HCT116 (cell line): ENCODE measurements around the gene ATP8A2. TPM values are rescaled to one million over a fixed set of nuclear protein-coding genes. Genes with fewer than 3 reads are reported as not detected.

ENCODE experiments used
- ATAC-seq: fragments of 200-7000 bp; cut with Tn5 transposase; 2 replicates; pipeline ENCODE4 v1.9.1; 2020; ENCODE audit warnings: mild to moderate bottlenecking, moderate library complexity
- BruUV-seq: library from RNA; stranded (reverse); fragments of 400-500 nt; replicated peaks from 2 replicates; lab custom pipeline; 2021; lab: Mats Ljungman, UMichigan
- CTCF ChIA-PET: fragments of 300-600 bp; sonication (Branson Sonifier 250); formaldehyde crosslinking; loops from one replicate; lab custom pipeline; 2021; ENCODE audit warnings: antibody characterized with exemption; lab: Charles Lee
- POLR2A ChIA-PET: fragments of 300-600, 350-600 bp; sonication (Branson Sonifier 250); formaldehyde crosslinking; loops from one replicate; lab custom pipeline; 2021; ENCODE audit warnings: antibody characterized with exemption; lab: Charles Lee
- RAD21 ChIA-PET, 2 experiments: fragments of 300-600 bp; sonication (Branson Sonifier 250); formaldehyde crosslinking; loops; one replicate each; lab custom pipeline; 2023; ENCODE audit warnings: low total read pairs in 2 of 2; ENCODE audit not compliant: uncharacterized antibody in 2 of 2, unreplicated experiment in 2 of 2, low non-redundant PET in 1 of 2; lab: Charles Lee
- DNase-seq: peaks from one replicate; pipeline ENCODE4 v3.0.0-alpha.2; 2010; ENCODE audit warnings: low read depth, low spot score
- H2AFZ ChIP-seq: fragments of 200-600 bp; shearing (Covaris generic), sonication (generic); 2 replicates; pipeline ENCODE4 v1.6.1; 2017; ENCODE audit warnings: low read depth, mixed run types, mixed read lengths, antibody characterized with exemption, low read length; ENCODE audit not compliant: poor library complexity, severe bottlenecking
- H3K27ac ChIP-seq: 2 replicates; pipeline ENCODE4 v1.5.1; 2012; ENCODE audit warnings: low read depth, low read length
- H3K27me3 ChIP-seq: fragments of 200-600 bp; sonication (generic); 2 replicates; pipeline ENCODE4 v1.6.1; 2016; ENCODE audit warnings: mixed run types, low read length, mixed read lengths; ENCODE audit not compliant: insufficient read depth
- H3K36me3 ChIP-seq, 2 experiments: fragments of 200-500 bp in 1 of 2; fragments of 200-600 bp in 1 of 2; sonication (Bioruptor generic) in 1 of 2; sonication (generic) in 1 of 2; 2 replicates each; pipeline versions ENCODE4 v1.5.1 to v1.6.1; 2014 to 2016; ENCODE audit warnings: low read length in 2 of 2, inconsistent platforms in 1 of 2, mixed read lengths in 1 of 2, mixed run types in 1 of 2; ENCODE audit not compliant: insufficient read depth in 2 of 2, control insufficient read depth in 1 of 2
- H3K4me1 ChIP-seq, 2 experiments: fragments of 200-600 bp in 1 of 2; sonication (generic) in 1 of 2; 2 replicates each; pipeline versions ENCODE4 v1.5.1 to v1.6.1; 2012 to 2017; ENCODE audit warnings: low read length in 2 of 2, inconsistent platforms in 1 of 2, mild to moderate bottlenecking in 1 of 2, mixed read lengths in 1 of 2, mixed run types in 1 of 2, moderate library complexity in 1 of 2; ENCODE audit not compliant: insufficient read depth in 2 of 2, control insufficient read depth in 1 of 2
- H3K4me2 ChIP-seq: fragments of 200-600 bp; sonication (generic); 2 replicates; pipeline ENCODE4 v1.6.1; 2017; ENCODE audit warnings: mixed run types, low read length, mixed read lengths
- H3K4me3 ChIP-seq, 2 experiments: fragments of 200-600 bp in 1 of 2; sonication (generic) in 1 of 2; replicated peaks in 1 of 2; 2 replicates each; pipeline ENCODE4 v1.5.1; 2011 to 2016; ENCODE audit warnings: low read length in 2 of 2, control low read depth in 1 of 2, low read depth in 1 of 2, mild to moderate bottlenecking in 1 of 2, mixed read lengths in 1 of 2, mixed run types in 1 of 2
- H3K79me2 ChIP-seq: fragments of 200-600 bp; sonication (generic); 2 replicates; pipeline ENCODE4 v1.6.1; 2017; ENCODE audit warnings: mild to moderate bottlenecking, mixed run types, low read length, moderate library complexity, mixed read lengths; ENCODE audit not compliant: insufficient read depth
- H3K9ac ChIP-seq: fragments of 200-600 bp; sonication (generic); 2 replicates; pipeline ENCODE4 v1.6.1; 2016; ENCODE audit warnings: low read length, mixed read lengths
- H3K9me2 ChIP-seq: fragments of 200-600 bp; sonication (generic), shearing (Covaris generic); 2 replicates; pipeline ENCODE4 v1.6.1; 2017; ENCODE audit warnings: mixed run types, mild to moderate bottlenecking, moderate library complexity; ENCODE audit not compliant: insufficient read depth
- H3K9me3 ChIP-seq, 2 experiments: fragments of 200-500 bp in 1 of 2; fragments of 200-600 bp in 1 of 2; sonication (Bioruptor generic) in 1 of 2; sonication (generic) in 1 of 2; 2 replicates each; pipeline ENCODE4 v1.6.1; 2014 to 2017; ENCODE audit warnings: low read length in 2 of 2, mixed read lengths in 2 of 2, inconsistent platforms in 1 of 2, low read depth in 1 of 2, mild to moderate bottlenecking in 1 of 2, mixed run types in 1 of 2, moderate library complexity in 1 of 2; ENCODE audit not compliant: control insufficient read depth in 1 of 2, insufficient read depth in 1 of 2
- H4K20me1 ChIP-seq: fragments of 200-600 bp; sonication (generic), shearing (Covaris generic); 2 replicates; pipeline ENCODE4 v1.6.1; 2017; ENCODE audit warnings: mixed run types, mild to moderate bottlenecking, moderate library complexity; ENCODE audit not compliant: insufficient read depth
- ATF3 ChIP-seq: IDR thresholded peaks from 2 replicates; pipeline ENCODE4 v1.6.1; 2012
- CBX3 ChIP-seq: IDR thresholded peaks from 2 replicates; pipeline ENCODE4 v1.6.1; 2012; ENCODE audit warnings: low read depth
- CEBPB ChIP-seq: IDR thresholded peaks from 2 replicates; pipeline ENCODE4 v1.6.1; 2012; ENCODE audit warnings: low read depth
- CTCF ChIP-seq, 3 experiments: fragments of 200-600 bp in 1 of 3; sonication (generic) in 1 of 3; IDR thresholded peaks in 2 of 3; conservative IDR thresholded peaks in 1 of 3; 2 replicates each; pipeline ENCODE4 v1.5.1; 2012 to 2017; ENCODE audit warnings: low read depth in 2 of 3, low read length in 2 of 3, antibody characterized with exemption in 1 of 3, borderline replicate concordance in 1 of 3, control low read depth in 1 of 3, mild to moderate bottlenecking in 1 of 3, mixed read lengths in 1 of 3, mixed run types in 1 of 3, moderate library complexity in 1 of 3; ENCODE audit not compliant: insufficient read depth in 1 of 3
- EGR1 ChIP-seq: IDR thresholded peaks from 2 replicates; pipeline ENCODE4 v1.6.1; 2012; ENCODE audit warnings: low read depth
- EZH2 ChIP-seq: fragments of 200-600 bp; sonication (generic); IDR thresholded peaks from 2 replicates; pipeline ENCODE4 v1.6.1; 2017; ENCODE audit warnings: antibody characterized with exemption, mixed run types
- FOSL1 ChIP-seq: IDR thresholded peaks from 2 replicates; pipeline ENCODE4 v1.6.1; 2012; ENCODE audit warnings: low read depth
- MAX ChIP-seq: IDR thresholded peaks from 2 replicates; pipeline ENCODE4 v1.6.1; 2012
- POLR2A ChIP-seq: IDR thresholded peaks from 2 replicates; pipeline ENCODE4 v1.7.0; 2011; ENCODE audit warnings: borderline replicate concordance; ENCODE audit not compliant: insufficient read depth, insufficient read length; ENCODE audit errors: extremely low read depth
- POLR2AphosphoS5 ChIP-seq: IDR thresholded peaks from 2 replicates; pipeline ENCODE4 v1.6.1; 2011; ENCODE audit warnings: mild to moderate bottlenecking, low read depth, low read length, moderate library complexity
- RAD21 ChIP-seq: IDR thresholded peaks from 2 replicates; pipeline ENCODE4 v1.6.1; 2012; ENCODE audit warnings: low read depth, mild to moderate bottlenecking
- REST ChIP-seq: IDR thresholded peaks from 2 replicates; pipeline ENCODE4 v1.6.1; 2012; ENCODE audit warnings: low read depth
- SIN3A ChIP-seq: IDR thresholded peaks from 2 replicates; pipeline ENCODE4 v1.6.1; 2012; ENCODE audit warnings: low read depth
- SP1 ChIP-seq: IDR thresholded peaks from 2 replicates; pipeline ENCODE4 v1.6.1; 2012; ENCODE audit warnings: low read depth
- SRF ChIP-seq: IDR thresholded peaks from 2 replicates; pipeline ENCODE4 v1.6.1; 2012; ENCODE audit warnings: low read depth
- TCF7L2 ChIP-seq: IDR thresholded peaks from 2 replicates; pipeline ENCODE4 v1.7.0; 2011; ENCODE audit warnings: borderline replicate concordance, inconsistent platforms; ENCODE audit not compliant: insufficient read depth, insufficient read length; ENCODE audit errors: extremely low read depth
- YY1 ChIP-seq: IDR thresholded peaks from 2 replicates; pipeline ENCODE4 v1.6.1; 2011; ENCODE audit warnings: low read length, low read depth, moderate library complexity, mild to moderate bottlenecking; ENCODE audit not compliant: insufficient replicate concordance; ENCODE audit errors: extremely low read depth
- ZBTB33 ChIP-seq: IDR thresholded peaks from 2 replicates; pipeline ENCODE4 v1.6.1; 2011; ENCODE audit warnings: mild to moderate bottlenecking, low read length, moderate library complexity; ENCODE audit not compliant: insufficient replicate concordance; ENCODE audit errors: extremely low read depth
- ZFX ChIP-seq: fragments of 450-650 bp; IDR thresholded peaks from 2 replicates; pipeline ENCODE4 v1.6.1; 2017
- ZNF274 ChIP-seq: fragments of 200-500 bp; sonication (Bioruptor generic); IDR thresholded peaks from 2 replicates; pipeline ENCODE4 v1.6.1; 2014; ENCODE audit warnings: mild to moderate bottlenecking, low read depth, low read length, inconsistent platforms
- intact Hi-C: fragments of 100-400 bp; cut with micrococcal nuclease; formaldehyde crosslinking; loops from 2 replicates; pipeline ENCODE4 v1.10.0; 2022
- total RNA-seq: library from RNA; stranded (reverse); gene quantifications from one replicate; pipeline ENCODE4 v1.2.1, GENCODE V29; 2021; ENCODE audit not compliant: unreplicated experiment

Gene ATP8A2
- total RNA-seq, 1 experiment from 2014 or later: not detected

- DNase-seq (no peak), ATAC-seq (no peak)
- Histone ChIP-seq H3K79me2 (no peaks in the 10 kb centered on the region), H4K20me1 (no peaks in the 10 kb centered on the region), H2AFZ (no peak overlapping the region), H3K4me2 (no peak overlapping the region), H3K4me1 (no peaks in the 10 kb centered on the region), H3K9me3 (no peaks in the 10 kb centered on the region), H3K27me3 (peaks cover 45% of the 10 kb centered on the region), H3K9me2 (no peaks in the 10 kb centered on the region), H3K9ac (no peak overlapping the region), H3K36me3 (no peaks in the 10 kb centered on the region), H3K27ac (no peak overlapping the region), H3K4me3 (no peak overlapping the region)
- ChIA-PET RAD21 (no interaction called here), POLR2A (no interaction called here), CTCF (no interaction called here)
- BruUV-seq: no TSS peak
- TF ChIP-seq YY1 (no peak), CTCF (IDR thresholded peaks at IDR 0.05 in 2 of 3, conservative IDR thresholded peaks at IDR 0.05 in 1 of 3; ENCODE audit: borderline replicate concordance in 1 of 3, insufficient read depth in 1 of 3, low read depth in 2 of 3, low read length in 2 of 3) (no peak), REST (no peak), ATF3 (no peak), ZNF274 (no peak), SP1 (no peak), EGR1 (no peak), SIN3A (no peak), ZFX (no peak), MAX (no peak), POLR2A (no peak), EZH2 (no peak), ZBTB33 (no peak), POLR2AphosphoS5 (no peak), RAD21 (no peak), SRF (no peak), TCF7L2 (no peak), CEBPB (no peak), CBX3 (no peak), FOSL1 (no peak)
- intact Hi-C loops: no loop called here
These were observed 397.1 kb downstream of the ATP8A2 start for GRCh38 chr13:25768838-25769237.
